K562 (cell line): Measurements from ENCODE around the gene CPZ. TPM values are rescaled to one million over a fixed set of nuclear protein-coding genes. Genes with fewer than 3 reads are reported as not detected.

ENCODE experiments used
- HES1 ChIP-seq: fragments of 450-650 bp; IDR thresholded peaks from 2 replicates; pipeline ENCODE4 v1.6.1; 2016; ENCODE audit warnings: low read depth, mild to moderate bottlenecking, moderate library complexity
- SFPQ ChIP-seq: fragments of 200-400 bp; formaldehyde crosslinking; IDR thresholded peaks from 2 replicates; pipeline ENCODE4 v1.6.1; 2017; ENCODE audit warnings: mild to moderate bottlenecking, low read depth, low read length, moderate library complexity
- TSC22D4 ChIP-seq: fragments of 450-650 bp; IDR thresholded peaks from 2 replicates; pipeline ENCODE4 v1.6.1; 2016; ENCODE audit warnings: missing genetic modification characterization, missing biosample characterization, control low read depth
- ZBTB34 ChIP-seq: fragments of 250-450 bp; sonication (Bioruptor Pico); IDR thresholded peaks from 2 replicates; pipeline ENCODE4 v1.8.0; 2021; ENCODE audit warnings: mild to moderate bottlenecking, moderate library complexity
- ZKSCAN8 ChIP-seq: fragments of 200-800 bp; sonication (Bioruptor generic); IDR thresholded peaks from 2 replicates; pipeline ENCODE4 v1.6.1; 2016; ENCODE audit warnings: missing genetic modification characterization, missing compliant biosample characterization
- ZNF253 ChIP-seq: fragments of 250-450 bp; sonication (Bioruptor Pico); conservative IDR thresholded peaks from 2 replicates; pipeline ENCODE4 v1.6.1; 2021; ENCODE audit warnings: mild to moderate bottlenecking
- ZNF280A ChIP-seq: fragments of 450-650 bp; IDR thresholded peaks from 2 replicates; pipeline ENCODE4 v1.6.1; 2018; ENCODE audit warnings: mild to moderate bottlenecking, low read depth; ENCODE audit not compliant: partially characterized antibody
- ZNF316 ChIP-seq: fragments of 450-650 bp; IDR thresholded peaks from 2 replicates; pipeline ENCODE4 v1.6.1; 2016
- polyA plus RNA-seq, 8 experiments: library from polyadenylated mRNA; depleted of rRNA in 4 of 8; stranded (reverse) in 5 of 8; unstranded in 3 of 8; fragments of >200 nt; fragmentation: Nextera tagmentation in 2 of 8; fragmentation: Illumina TruSeq in 1 of 8; extraction: Ambion mirVana in 2 of 8; extraction: Trizol in 1 of 8; gene quantifications; 2 replicates each; pipeline versions ENCODE4 v1.2.1 to v1.2.3, GENCODE V29; 2011 to 2014; ENCODE audit warnings: inconsistent platforms in 1 of 8, missing spikeins in 1 of 8
- total RNA-seq, 7 experiments: library from RNA; depleted of rRNA in 6 of 7; stranded (reverse); fragments of >200 nt in 6 of 7; fragmentation: Illumina TruSeq in 2 of 7; extraction: Trizol in 2 of 7; gene quantifications; 2 replicates each; pipeline versions ENCODE4 v1.2.1 to v1.2.3, GENCODE V29; 2011 to 2021; ENCODE audit warnings: low replicate concordance in 1 of 7

CPZ gene
- total and polyA plus RNA-seq, 9 of the 15 experiments (the other 6 are each of a cell fraction or from before 2014, with no cell fraction given), result 0.06 to 2.2 (median 1.2) TPM; not detected in 1

GRCh38 chr4:8553216-8553615 lies 39.3 kb upstream of the CPZ start (continued):
- TF ChIP-seq ZKSCAN8, result no peak
- no peak for TF ChIP-seq HES1
- TF ChIP-seq ZNF316, result no peak
- TF ChIP-seq SFPQ, result no peak
- no peak for TF ChIP-seq ZNF253
- no peak for TF ChIP-seq ZBTB34 (CRISPR knock-in tag)
- no peak for TF ChIP-seq TSC22D4 (tag)
- TF ChIP-seq ZNF280A, result no peak
